Duodenal mucosa (tissue), 2 donors: ENCODE data around the gene ANKS1A.
"Not testable (repeated sequence)": the region's sequence is repeated elsewhere in the genome, so short reads cannot be mapped to it uniquely, and the experiment has no call there.

Source experiments
- H3K27ac ChIP-seq: one replicate; pipeline ENCODE4 v1.7.0; 2013; ENCODE audit warnings: low read depth, low read length
- H3K27me3 ChIP-seq, 2 donors: one replicate each; pipeline ENCODE4 v1.7.0; 2013; ENCODE audit warnings: low read length in 2 of 2, control low read depth in 1 of 2; ENCODE audit not compliant: insufficient read depth in 2 of 2, control insufficient read depth in 1 of 2
- H3K36me3 ChIP-seq, 2 donors: one replicate each; pipeline ENCODE4 v1.7.0; 2013; ENCODE audit warnings: low read length in 2 of 2, control low read depth in 1 of 2; ENCODE audit not compliant: insufficient read depth in 2 of 2, control insufficient read depth in 1 of 2
- H3K4me1 ChIP-seq, 2 donors: one replicate each; pipeline ENCODE4 v1.7.0; 2013; ENCODE audit warnings: low read length in 2 of 2, control low read depth in 1 of 2; ENCODE audit not compliant: insufficient read depth in 2 of 2, control insufficient read depth in 1 of 2
- H3K4me3 ChIP-seq, 2 donors: one replicate each; pipeline ENCODE4 v1.7.0; 2013; ENCODE audit warnings: low read length in 2 of 2, low read depth in 1 of 2
- H3K9ac ChIP-seq, 2 donors: one replicate each; pipeline ENCODE4 v1.7.0; 2013; ENCODE audit warnings: low read length in 2 of 2, low read depth in 1 of 2
- H3K9me3 ChIP-seq, 2 donors: one replicate each; pipeline ENCODE4 v1.7.0; 2013; ENCODE audit warnings: low read length in 2 of 2, control low read depth in 1 of 2; ENCODE audit not compliant: control insufficient read depth in 1 of 2

The ANKS1A gene, protein sequence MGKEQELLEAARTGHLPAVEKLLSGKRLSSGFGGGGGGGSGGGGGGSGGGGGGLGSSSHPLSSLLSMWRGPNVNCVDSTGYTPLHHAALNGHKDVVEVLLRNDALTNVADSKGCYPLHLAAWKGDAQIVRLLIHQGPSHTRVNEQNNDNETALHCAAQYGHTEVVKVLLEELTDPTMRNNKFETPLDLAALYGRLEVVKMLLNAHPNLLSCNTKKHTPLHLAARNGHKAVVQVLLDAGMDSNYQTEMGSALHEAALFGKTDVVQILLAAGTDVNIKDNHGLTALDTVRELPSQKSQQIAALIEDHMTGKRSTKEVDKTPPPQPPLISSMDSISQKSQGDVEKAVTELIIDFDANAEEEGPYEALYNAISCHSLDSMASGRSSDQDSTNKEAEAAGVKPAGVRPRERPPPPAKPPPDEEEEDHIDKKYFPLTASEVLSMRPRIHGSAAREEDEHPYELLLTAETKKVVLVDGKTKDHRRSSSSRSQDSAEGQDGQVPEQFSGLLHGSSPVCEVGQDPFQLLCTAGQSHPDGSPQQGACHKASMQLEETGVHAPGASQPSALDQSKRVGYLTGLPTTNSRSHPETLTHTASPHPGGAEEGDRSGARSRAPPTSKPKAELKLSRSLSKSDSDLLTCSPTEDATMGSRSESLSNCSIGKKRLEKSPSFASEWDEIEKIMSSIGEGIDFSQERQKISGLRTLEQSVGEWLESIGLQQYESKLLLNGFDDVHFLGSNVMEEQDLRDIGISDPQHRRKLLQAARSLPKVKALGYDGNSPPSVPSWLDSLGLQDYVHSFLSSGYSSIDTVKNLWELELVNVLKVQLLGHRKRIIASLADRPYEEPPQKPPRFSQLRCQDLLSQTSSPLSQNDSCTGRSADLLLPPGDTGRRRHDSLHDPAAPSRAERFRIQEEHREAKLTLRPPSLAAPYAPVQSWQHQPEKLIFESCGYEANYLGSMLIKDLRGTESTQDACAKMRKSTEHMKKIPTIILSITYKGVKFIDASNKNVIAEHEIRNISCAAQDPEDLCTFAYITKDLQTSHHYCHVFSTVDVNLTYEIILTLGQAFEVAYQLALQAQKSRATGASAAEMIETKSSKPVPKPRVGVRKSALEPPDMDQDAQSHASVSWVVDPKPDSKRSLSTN

DNA sequence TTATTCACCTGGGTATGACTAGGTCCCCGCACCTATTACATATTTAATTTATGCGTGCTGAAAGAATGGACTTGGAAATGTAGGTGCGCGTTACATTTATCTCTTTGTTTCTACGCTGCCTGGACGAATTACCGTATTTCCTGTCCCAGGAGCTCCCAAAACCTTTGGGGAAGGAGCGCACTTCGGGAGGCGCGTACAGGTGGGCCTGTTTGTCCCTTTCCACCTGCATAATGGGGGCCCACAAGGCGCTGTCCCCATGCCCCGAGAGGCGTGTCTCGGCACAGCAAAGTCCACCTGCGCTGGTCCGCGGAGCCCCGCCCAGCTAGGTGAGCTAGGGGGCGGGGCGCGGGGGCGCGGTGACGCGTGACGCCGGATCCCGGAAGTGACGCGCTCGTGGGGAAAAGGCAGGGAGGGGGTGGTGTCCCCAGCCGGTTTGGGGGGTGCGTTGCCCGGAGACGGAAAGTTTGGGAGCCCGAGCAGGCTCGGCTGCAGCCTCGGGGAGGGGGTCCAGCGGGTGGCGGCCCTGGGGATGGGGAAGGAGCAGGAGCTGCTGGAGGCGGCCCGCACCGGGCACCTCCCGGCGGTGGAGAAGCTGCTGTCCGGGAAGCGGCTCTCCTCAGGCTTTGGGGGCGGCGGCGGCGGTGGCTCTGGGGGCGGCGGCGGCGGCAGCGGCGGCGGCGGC is at the start of gene ANKS1A:
Gene ANKS1A, plus strand, starts transcription at position 382 of the 682 bp plus-strand sequence. Its CDS starts 148 bp downstream, at position 530.
- H3K27ac ChIP-seq, result peak within 1 kb of the TSS; percentile 81
- peak within 1 kb of the TSS; percentile 96 to 100 for H3K9ac ChIP-seq
- H3K4me3 ChIP-seq, result peak within 1 kb of the TSS; percentile 97 to 100
- H3K36me3 ChIP-seq, result peaks cover 0 to 7% of the 10 kb centered on the region in 2 donors
- H3K4me1 ChIP-seq, result peaks cover 17 to 29% of the 10 kb centered on the region in 2 donors
- H3K9me3 ChIP-seq, result no peaks in the 10 kb centered on the region
- no peaks in the 10 kb centered on the region for H3K27me3 ChIP-seq

DNA sequence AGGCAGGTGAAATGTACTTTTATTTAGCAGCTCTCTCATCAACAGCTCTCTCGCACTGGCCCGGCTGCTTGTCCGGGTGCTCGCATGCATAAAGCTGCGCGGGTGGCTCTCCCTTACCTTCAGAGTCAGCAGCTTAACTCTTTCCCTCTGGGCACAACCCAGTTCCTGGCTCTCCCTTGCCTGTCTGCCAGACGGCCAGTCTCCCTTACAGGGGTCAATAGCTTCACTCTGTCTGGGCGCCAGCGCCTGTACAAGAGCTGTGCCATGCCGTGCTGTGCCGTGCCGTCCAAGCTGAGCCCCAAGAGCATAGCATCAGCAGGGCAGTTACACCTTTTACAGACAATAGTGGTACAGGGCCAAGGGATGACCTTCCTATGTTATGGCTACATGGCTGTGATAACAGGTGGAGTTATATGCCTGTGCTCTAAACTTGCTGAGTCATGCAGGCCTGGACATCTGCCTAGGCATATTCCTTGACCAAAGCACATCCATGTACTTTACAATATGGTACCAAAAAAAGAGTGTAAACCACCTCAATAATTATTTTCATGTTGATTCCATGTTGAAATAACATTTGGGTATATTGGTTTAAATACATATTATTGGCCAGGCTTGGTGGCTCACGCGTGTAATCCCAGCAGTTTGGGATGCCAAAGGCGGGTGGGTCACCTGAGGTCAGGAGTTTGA is 49.2 kb upstream of the ANKS1A start:
- Histone ChIP-seq H3K27ac (no peak overlapping the region), H3K9ac (no peak overlapping the region), H3K9me3 (no peaks in the 10 kb centered on the region), H3K27me3 (no peaks in the 10 kb centered on the region), H3K4me1 (peaks cover 0 to 5% of the 10 kb centered on the region in 2 donors), H3K4me3 (no peak overlapping the region), H3K36me3 (peaks cover 10 to 29% of the 10 kb centered on the region in 2 donors)

DNA sequence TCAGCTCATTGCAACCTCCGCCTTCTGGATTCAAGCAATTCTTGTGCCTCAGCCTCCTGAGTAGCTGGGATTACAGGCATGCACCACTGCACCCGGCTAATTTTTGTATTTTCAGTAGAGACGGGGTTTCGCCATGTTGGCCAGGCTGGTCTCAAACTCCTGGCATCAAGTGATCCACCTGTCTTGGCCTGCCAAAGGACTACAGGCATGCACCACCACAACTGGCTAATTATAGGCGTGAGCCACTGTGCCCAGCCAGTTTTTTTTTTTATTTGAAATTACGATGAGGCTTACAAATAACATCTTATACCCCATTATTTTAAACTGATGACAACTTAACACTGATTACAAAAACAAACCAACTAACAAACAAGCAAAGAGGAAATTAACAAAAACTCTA is 40.0 kb upstream of the ANKS1A start:
- H3K9me3 ChIP-seq, H3K9ac ChIP-seq, H3K27me3 ChIP-seq, H3K4me1 ChIP-seq, H3K4me3 ChIP-seq, H3K27ac ChIP-seq: not testable (repeated sequence)
- H3K36me3 ChIP-seq, result peaks cover 5 to 21% of the 10 kb centered on the region in 2 donors

DNA sequence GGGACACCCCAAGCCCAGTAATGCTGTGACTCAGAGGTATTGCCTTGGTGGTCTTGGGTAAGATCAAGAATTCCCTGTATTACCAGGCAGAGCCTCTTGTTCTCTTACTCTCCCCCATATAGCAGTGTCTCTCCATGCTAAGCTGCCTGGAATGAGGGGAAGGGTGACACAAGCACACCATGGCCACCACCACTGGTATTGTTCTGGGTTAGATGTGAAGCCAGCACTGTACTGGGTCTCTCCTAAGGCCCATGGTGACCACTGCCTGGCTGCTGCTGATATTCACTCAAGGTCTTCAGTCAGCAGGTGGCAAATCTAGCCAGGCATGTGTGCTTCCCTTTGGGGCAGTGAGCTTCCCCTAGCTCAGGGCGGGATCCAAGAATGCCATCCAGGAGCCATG is 37.7 kb upstream of the ANKS1A start:
- H3K27me3 ChIP-seq, result no peaks in the 10 kb centered on the region
- peaks cover 13 to 36% of the 10 kb centered on the region in 2 donors for H3K36me3 ChIP-seq

DNA sequence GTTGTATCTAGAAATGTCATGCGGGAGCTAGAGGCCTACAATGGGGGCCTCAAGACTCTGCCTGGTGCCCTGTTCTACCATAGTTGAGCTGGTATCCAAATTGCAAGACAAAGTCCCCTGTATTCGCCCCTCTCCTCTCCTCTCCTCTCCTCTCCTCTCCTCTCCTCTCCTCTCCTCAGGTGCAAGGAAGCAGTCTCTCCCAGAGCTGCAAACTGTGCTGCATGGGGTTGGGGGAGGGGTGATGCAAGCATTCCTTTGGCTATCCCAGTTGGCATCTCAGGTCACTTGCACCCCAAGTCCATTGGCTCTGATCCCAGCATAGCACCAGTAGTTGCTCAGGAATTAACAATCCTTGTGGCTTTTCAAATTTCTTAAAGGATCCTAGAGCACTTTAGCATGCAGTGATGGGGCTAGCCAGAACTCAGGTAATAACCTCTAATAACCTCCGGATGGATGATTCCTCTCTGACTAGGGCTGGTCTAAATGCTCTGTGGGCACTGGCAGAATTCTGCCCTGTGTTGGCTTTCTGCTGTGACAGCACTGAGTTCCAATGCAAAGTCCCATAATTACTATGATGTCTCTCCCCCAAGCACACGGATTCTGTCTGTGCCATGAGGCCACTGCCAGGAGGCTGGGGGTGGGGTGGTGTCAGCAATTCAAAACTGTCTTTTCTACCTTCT is 36.5 kb upstream of the ANKS1A start:
- Histone ChIP-seq H3K4me3 (no peak overlapping the region), H3K27me3 (no peaks in the 10 kb centered on the region), H3K9me3 (no peaks in the 10 kb centered on the region), H3K9ac (no peak overlapping the region), H3K27ac (no peak overlapping the region), H3K4me1 (no peaks in the 10 kb centered on the region), H3K36me3 (peaks cover 17 to 47% of the 10 kb centered on the region in 2 donors)

More for the DNA sequence above, 37.7 kb upstream of the ANKS1A start:
- Histone ChIP-seq H3K4me1 (no peaks in the 10 kb centered on the region), H3K4me3 (no peak overlapping the region), H3K9ac (no peak overlapping the region), H3K27ac (no peak overlapping the region), H3K9me3 (no peaks in the 10 kb centered on the region)

DNA sequence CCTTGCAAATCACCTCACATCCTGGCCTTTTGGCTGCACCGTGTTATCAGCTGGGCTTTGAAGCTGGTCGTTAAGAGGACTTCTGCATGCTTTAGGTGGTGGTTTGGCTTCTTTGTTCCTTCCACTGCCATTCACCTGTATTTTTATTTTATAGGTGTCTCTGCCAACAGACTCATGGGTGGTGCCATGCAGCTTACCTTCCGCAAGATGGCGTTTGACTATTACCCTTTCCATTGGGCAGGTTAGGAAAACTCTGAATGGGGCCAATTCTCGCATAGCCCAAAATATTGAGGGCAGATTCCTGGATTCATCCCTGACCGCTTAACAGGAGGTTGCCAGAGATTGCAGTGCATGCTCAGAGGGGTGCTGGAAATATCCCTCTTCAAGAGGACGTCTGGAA is 33.6 kb upstream of the ANKS1A start:
- peaks cover 37 to 75% of the 10 kb centered on the region in 2 donors for H3K36me3 ChIP-seq
- no peak overlapping the region for H3K4me3 ChIP-seq

DNA sequence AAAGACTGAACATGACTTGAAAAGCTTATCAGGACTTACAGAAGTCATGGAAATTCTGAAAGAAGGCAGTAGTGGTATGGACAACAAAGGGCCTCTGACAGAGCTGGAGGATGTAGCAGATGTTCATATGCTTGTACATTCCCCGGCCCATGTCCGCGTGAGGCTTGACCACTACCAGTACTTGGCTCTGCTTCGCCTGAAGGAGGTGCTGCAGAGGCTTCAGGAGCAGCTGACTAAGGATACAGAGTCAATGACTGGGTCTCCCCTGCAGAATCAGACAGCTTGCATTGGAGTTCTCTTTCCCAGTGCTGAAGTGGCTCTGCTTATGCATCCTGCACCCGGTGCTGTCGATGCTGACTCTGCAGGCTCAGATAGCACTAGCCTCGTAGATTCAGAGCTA is 30.4 kb upstream of the ANKS1A start:
- H3K4me1 ChIP-seq, result no peaks in the 10 kb centered on the region
- no peak overlapping the region for H3K4me3 ChIP-seq
- peaks cover 32 to 62% of the 10 kb centered on the region in 2 donors for H3K36me3 ChIP-seq
- H3K27me3 ChIP-seq, result no peaks in the 10 kb centered on the region
- no peak overlapping the region for H3K9ac ChIP-seq
- H3K9me3 ChIP-seq, result no peaks in the 10 kb centered on the region
- no peak overlapping the region for H3K27ac ChIP-seq

More for the DNA sequence above, 33.6 kb upstream of the ANKS1A start:
- Histone ChIP-seq H3K9ac (no peak overlapping the region), H3K9me3 (no peaks in the 10 kb centered on the region), H3K27ac (no peak overlapping the region), H3K4me1 (no peaks in the 10 kb centered on the region), H3K27me3 (no peaks in the 10 kb centered on the region)

DNA sequence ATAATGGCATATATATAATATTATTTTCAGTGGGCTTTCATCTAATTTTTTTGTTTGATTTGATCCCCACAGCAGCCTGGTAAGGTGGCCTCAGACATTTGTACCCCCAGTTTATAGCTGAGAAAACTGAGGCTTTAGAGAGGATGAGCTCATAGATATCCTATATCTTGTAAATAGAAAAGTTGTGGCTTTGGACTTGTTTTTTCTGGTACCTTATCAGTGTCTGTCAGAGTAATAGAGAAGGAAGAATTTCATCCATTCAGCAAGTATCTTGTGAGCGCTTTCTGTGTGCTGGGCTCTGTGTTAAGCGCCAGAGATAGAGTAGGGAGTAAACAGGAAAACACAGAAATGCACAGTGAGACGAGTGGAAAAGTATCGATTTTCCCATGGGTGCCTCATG is 29.1 kb upstream of the ANKS1A start:
- Histone ChIP-seq H3K27ac (no peak overlapping the region), H3K4me3 (no peak overlapping the region), H3K36me3 (peaks cover 32 to 68% of the 10 kb centered on the region in 2 donors)

DNA sequence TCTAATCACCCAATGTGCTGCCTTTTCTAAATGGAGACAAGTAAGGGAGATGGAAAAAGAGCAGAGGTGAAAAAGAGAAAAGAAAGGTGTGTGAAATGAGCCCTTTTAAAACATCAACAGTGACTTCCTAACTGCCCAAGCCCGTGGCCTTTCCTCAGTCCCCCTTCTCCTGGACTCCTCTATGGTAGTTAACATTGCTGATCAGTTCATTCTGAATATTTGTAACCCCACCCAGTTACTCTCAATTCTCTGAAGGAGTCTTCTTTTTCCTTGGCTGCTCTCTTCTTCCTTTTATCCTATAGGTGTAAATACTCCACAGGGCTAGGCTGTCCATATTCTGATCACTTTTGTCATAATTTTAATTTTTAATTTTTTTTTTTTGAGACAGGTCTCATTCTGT is 28.3 kb upstream of the ANKS1A start:
- Histone ChIP-seq H3K9me3 (no peaks in the 10 kb centered on the region), H3K36me3 (peaks cover 28 to 66% of the 10 kb centered on the region in 2 donors)

More for the DNA sequence above, 29.1 kb upstream of the ANKS1A start:
- H3K9me3 ChIP-seq, result no peaks in the 10 kb centered on the region
- H3K27me3 ChIP-seq, result no peaks in the 10 kb centered on the region
- H3K9ac ChIP-seq, result no peak overlapping the region
- no peaks in the 10 kb centered on the region for H3K4me1 ChIP-seq

More for the DNA sequence above, 28.3 kb upstream of the ANKS1A start:
- H3K9ac ChIP-seq, result no peak overlapping the region
- no peak overlapping the region for H3K27ac ChIP-seq
- H3K27me3 ChIP-seq, result no peaks in the 10 kb centered on the region
- no peak overlapping the region for H3K4me3 ChIP-seq
- H3K4me1 ChIP-seq, result no peaks in the 10 kb centered on the region
